Vagina (tissue), 2 donors: ENCODE results near the gene TMEM236.

ENCODE experiments used
- CTCF ChIP-seq, 3 experiments: fragments of 450-650 bp in 2 of 3; fragments of 200-600 bp in 1 of 3; sonication (generic) in 1 of 3; IDR thresholded peaks; one replicate each; pipeline ENCODE4 v1.5.1; 2017 to 2019; ENCODE audit warnings: antibody characterized with exemption in 3 of 3, mild to moderate bottlenecking in 2 of 3, moderate library complexity in 2 of 3
- POLR2A ChIP-seq, 2 donors: fragments of 450-650 bp; IDR thresholded peaks; one replicate each; pipeline ENCODE4 v1.6.1; 2017; ENCODE audit warnings: antibody characterized with exemption in 2 of 2, mild to moderate bottlenecking in 2 of 2, moderate library complexity in 2 of 2
- POLR2AphosphoS5 ChIP-seq, 2 donors: sonication (generic); formaldehyde crosslinking; IDR thresholded peaks; one replicate each; pipeline ENCODE4 v1.9.0; 2017; ENCODE audit warnings: antibody characterized with exemption in 2 of 2, mild to moderate bottlenecking in 2 of 2, low read depth in 1 of 2; ENCODE audit not compliant: insufficient read depth in 1 of 2

DNA sequence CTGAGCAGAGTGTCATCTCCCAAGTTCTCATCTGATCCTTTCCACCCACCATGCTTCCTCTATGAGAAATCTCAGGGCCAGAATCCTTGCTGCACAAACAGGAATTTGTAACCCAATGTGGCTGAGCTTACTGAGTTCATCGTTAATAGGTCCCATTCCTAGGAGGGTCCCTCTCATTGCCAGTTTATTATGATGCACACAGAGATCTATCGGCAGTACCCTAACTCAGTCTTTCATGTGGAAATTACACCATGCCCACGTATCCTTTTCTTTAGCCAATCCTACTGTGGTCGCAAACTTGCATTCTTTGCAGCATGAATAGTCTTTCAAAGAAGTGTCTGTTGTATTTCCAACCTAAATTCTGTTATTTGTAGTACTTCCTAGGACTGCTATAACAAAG lies 12.1 kb downstream of the TMEM236 start:
- TF ChIP-seq CTCF (IDR thresholded peaks at IDR 0.05) (no peak), POLR2A (IDR thresholded peaks at IDR 0.05) (no peak), POLR2AphosphoS5 (IDR thresholded peaks at IDR 0.05; ENCODE audit: insufficient read depth in 1 of 2, low read depth in 1 of 2) (no peak)
